MG63 (cell line): ENCODE measurements around the gene NUDT3. TPM values are rescaled to one million over a fixed set of nuclear protein-coding genes. Genes with fewer than 3 reads are reported as not detected.
"Not testable (repeated sequence)": the region's sequence is repeated elsewhere in the genome, so short reads cannot be mapped to it uniquely, and the experiment has no call there.

Source experiments
- DNase-seq: peaks from one replicate; pipeline ENCODE4 v3.0.0-alpha.2; 2020
- H3K27me3 ChIP-seq: fragments of 250-450 bp; sonication (Bioruptor Pico); 2 replicates; pipeline ENCODE4 v1.5.1; 2020; ENCODE audit warnings: mild to moderate bottlenecking, moderate library complexity
- H3K36me3 ChIP-seq: fragments of 250-450 bp; sonication (Bioruptor Pico); 2 replicates; pipeline ENCODE4 v1.5.1; 2020; ENCODE audit warnings: mild to moderate bottlenecking, moderate library complexity
- H3K4me3 ChIP-seq: fragments of 250-450 bp; sonication (Bioruptor Pico); 2 replicates; pipeline ENCODE4 v1.5.1; 2020; ENCODE audit warnings: mild to moderate bottlenecking, moderate library complexity
- H3K9me3 ChIP-seq: fragments of 250-450 bp; sonication (Bioruptor Pico); 2 replicates; pipeline ENCODE4 v1.5.1; 2020; ENCODE audit warnings: mild to moderate bottlenecking, moderate library complexity
- total RNA-seq: library from RNA; depleted of rRNA; stranded (reverse); fragments of >200 nt; shearing (Covaris generic); gene quantifications from 2 replicates; pipeline ENCODE4 v1.2.3, GENCODE V29; 2014; ENCODE audit warnings: low replicate concordance

Gene NUDT3
- total RNA-seq, 1 experiment from 2014 or later, result 2.6 TPM

- DNase-seq, result no peak
- Histone ChIP-seq H3K27me3 (no peaks in the 10 kb centered on the region), H3K36me3 (no peaks in the 10 kb centered on the region), H3K4me3 (no peak overlapping the region), H3K9me3 (no peaks in the 10 kb centered on the region)
Observed at GRCh38 chr6:34381081-34381480, 11.4 kb downstream of the NUDT3 start.

- no peak for DNase-seq
- Histone ChIP-seq H3K36me3 (no peaks in the 10 kb centered on the region), H3K4me3 (no peak overlapping the region), H3K9me3 (no peaks in the 10 kb centered on the region), H3K27me3 (no peaks in the 10 kb centered on the region)
Observed at GRCh38 chr6:34378470-34378869, 14.0 kb downstream of the NUDT3 start.

GRCh38 chr6:34377984-34378383 is 14.5 kb downstream of the NUDT3 start:
- no peaks in the 10 kb centered on the region for H3K36me3 ChIP-seq
- H3K4me3 ChIP-seq, result no peak overlapping the region
- H3K27me3 ChIP-seq, result no peaks in the 10 kb centered on the region
- no peak for DNase-seq
- H3K9me3 ChIP-seq, result no peaks in the 10 kb centered on the region

GRCh38 chr6:34377571-34377970 is 14.9 kb downstream of the NUDT3 start:
- H3K36me3 ChIP-seq, H3K9me3 ChIP-seq, DNase-seq, H3K27me3 ChIP-seq, H3K4me3 ChIP-seq: not testable (repeated sequence)

GRCh38 chr6:34375833-34376232 is 16.6 kb downstream of the NUDT3 start:
- DNase-seq, result no peak
- no peaks in the 10 kb centered on the region for H3K27me3 ChIP-seq
- H3K36me3 ChIP-seq, result no peaks in the 10 kb centered on the region
- H3K4me3 ChIP-seq, result no peak overlapping the region
- no peaks in the 10 kb centered on the region for H3K9me3 ChIP-seq

GRCh38 chr6:34374508-34374907 is 18.0 kb downstream of the NUDT3 start:
- no peak for DNase-seq
- no peaks in the 10 kb centered on the region for H3K9me3 ChIP-seq
- H3K36me3 ChIP-seq, result no peaks in the 10 kb centered on the region
- no peaks in the 10 kb centered on the region for H3K27me3 ChIP-seq
- H3K4me3 ChIP-seq, result no peak overlapping the region

GRCh38 chr6:34374069-34374468 is 18.4 kb downstream of the NUDT3 start:
- Histone ChIP-seq H3K9me3 (no peaks in the 10 kb centered on the region), H3K4me3 (no peak overlapping the region), H3K27me3 (no peaks in the 10 kb centered on the region)

GRCh38 chr6:34373511-34373910 is 19.0 kb downstream of the NUDT3 start:
- DNase-seq, result no peak
- no peaks in the 10 kb centered on the region for H3K9me3 ChIP-seq
- H3K36me3 ChIP-seq, result no peaks in the 10 kb centered on the region
- H3K27me3 ChIP-seq, result no peaks in the 10 kb centered on the region
- no peak overlapping the region for H3K4me3 ChIP-seq

More at GRCh38 chr6:34374069-34374468, 18.4 kb downstream of the NUDT3 start:
- DNase-seq, result no peak
- H3K36me3 ChIP-seq, result no peaks in the 10 kb centered on the region

GRCh38 chr6:34371865-34372264 is 20.6 kb downstream of the NUDT3 start:
- not testable (repeated sequence) for H3K27me3 ChIP-seq

GRCh38 chr6:34370361-34370760 is 22.1 kb downstream of the NUDT3 start:
- no peaks in the 10 kb centered on the region for H3K36me3 ChIP-seq
- DNase-seq, result no peak
- H3K4me3 ChIP-seq, result no peak overlapping the region
- no peaks in the 10 kb centered on the region for H3K9me3 ChIP-seq
- H3K27me3 ChIP-seq, result no peaks in the 10 kb centered on the region

More at GRCh38 chr6:34371865-34372264, 20.6 kb downstream of the NUDT3 start:
- H3K9me3 ChIP-seq, DNase-seq, H3K36me3 ChIP-seq, H3K4me3 ChIP-seq: not testable (repeated sequence)

- no peaks in the 10 kb centered on the region for H3K36me3 ChIP-seq
- no peak overlapping the region for H3K4me3 ChIP-seq
- H3K27me3 ChIP-seq, result no peaks in the 10 kb centered on the region
- DNase-seq, result no peak
- no peaks in the 10 kb centered on the region for H3K9me3 ChIP-seq
Observed at GRCh38 chr6:34369385-34369784, 23.1 kb downstream of the NUDT3 start.

- no peaks in the 10 kb centered on the region for H3K9me3 ChIP-seq
- no peak overlapping the region for H3K4me3 ChIP-seq
- no peak for DNase-seq
- no peaks in the 10 kb centered on the region for H3K36me3 ChIP-seq
- H3K27me3 ChIP-seq, result no peaks in the 10 kb centered on the region
Observed at GRCh38 chr6:34366639-34366921, 25.9 kb downstream of the NUDT3 start.

- H3K4me3 ChIP-seq, H3K36me3 ChIP-seq, H3K9me3 ChIP-seq, DNase-seq, H3K27me3 ChIP-seq: not testable (repeated sequence)
Observed at GRCh38 chr6:34365781-34366638, 26.5 kb downstream of the NUDT3 start.

GRCh38 chr6:34363681-34364075 is 28.8 kb downstream of the NUDT3 start:
- not testable (repeated sequence) for H3K27me3 ChIP-seq, H3K36me3 ChIP-seq, H3K4me3 ChIP-seq, DNase-seq, H3K9me3 ChIP-seq

GRCh38 chr6:34362909-34363680 is 29.4 kb downstream of the NUDT3 start:
- H3K36me3 ChIP-seq, result no peaks in the 10 kb centered on the region
- no peak overlapping the region for H3K4me3 ChIP-seq
- no peak for DNase-seq
- H3K9me3 ChIP-seq, result no peaks in the 10 kb centered on the region
- H3K27me3 ChIP-seq, result no peaks in the 10 kb centered on the region

GRCh38 chr6:34362176-34362575 is 30.3 kb downstream of the NUDT3 start:
- DNase-seq, result no peak
- Histone ChIP-seq H3K27me3 (no peaks in the 10 kb centered on the region), H3K36me3 (no peaks in the 10 kb centered on the region), H3K4me3 (no peak overlapping the region), H3K9me3 (no peaks in the 10 kb centered on the region)

GRCh38 chr6:34360556-34360955 is 31.9 kb downstream of the NUDT3 start:
- DNase-seq, result no peak
- no peaks in the 10 kb centered on the region for H3K27me3 ChIP-seq
- no peaks in the 10 kb centered on the region for H3K36me3 ChIP-seq
- no peak overlapping the region for H3K4me3 ChIP-seq
- no peaks in the 10 kb centered on the region for H3K9me3 ChIP-seq
